Renal pelvis (tissue), 12 donors: Measurements from ENCODE around the gene TBC1D3G. TPM values are rescaled to one million over a fixed set of nuclear protein-coding genes. Genes with fewer than 3 reads are reported as not detected.
"Not testable (repeated sequence)": the region's sequence is repeated elsewhere in the genome, so short reads cannot be mapped to it uniquely, and the experiment has no call there.

Experiments used
- DNase-seq: peaks from one replicate; pipeline ENCODE4 v3.0.0-alpha.2; 2013
- long read RNA-seq, 16 experiments: transcript quantifications; one replicate each; lab custom pipeline, GENCODE V29; 2026
- polyA plus RNA-seq, 3 donors: library from polyadenylated mRNA; unstranded; fragments of 120-200 nt; gene quantifications; one replicate each; pipeline ENCODE4 v1.2.1, GENCODE V29; 2013; ENCODE audit not compliant: insufficient read length in 3 of 3

Gene TBC1D3G
- not detected for polyA plus RNA-seq
- long read RNA-seq, donor 1 = 0 reads
- long read RNA-seq, donor 2 = 0 reads
- long read RNA-seq, donor 3 = 0 reads
- long read RNA-seq, donor 4 = 0 reads
- long read RNA-seq, donor 5 = 0 reads
- long read RNA-seq, donor 6 = 0 reads
- long read RNA-seq, donor 7 = 0 reads
- long read RNA-seq, donor 8 = 0 reads
- long read RNA-seq, donor 9 = 0 reads
- long read RNA-seq, donor 10 = 0 reads
- long read RNA-seq, donor 11 = 0 reads
- long read RNA-seq, donor 12 = 0 reads
- long read RNA-seq, donor 13 = 0 reads
- long read RNA-seq, donor 14 = 0 reads
- long read RNA-seq, donor 15 = 0 reads
- long read RNA-seq, donor 16 = 0 reads

DNA sequence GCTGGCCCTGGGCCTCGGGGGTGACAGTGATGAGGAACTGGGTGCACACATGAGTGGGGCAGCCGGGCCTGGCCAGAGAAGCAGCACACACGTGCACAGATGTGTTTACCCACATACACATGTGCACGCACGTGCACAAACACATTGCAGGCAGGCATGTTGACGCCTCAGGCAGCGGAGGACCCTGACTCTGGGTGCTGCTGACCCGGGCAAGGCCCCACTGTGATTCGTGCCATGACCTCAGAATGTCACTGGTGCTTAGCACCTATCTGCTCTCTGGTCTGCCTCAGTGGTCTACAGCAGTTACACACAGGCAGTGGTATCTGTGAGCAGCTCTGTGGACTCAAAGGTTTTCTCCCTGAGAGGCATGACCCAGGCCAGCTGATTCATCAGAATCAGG, at the start of gene TBC1D3G:
TBC1D3G (plus strand) TSS at position 301 of the 400 bp plus-strand sequence. CDS start 1,528 bp downstream, outside the sequence.
- DNase-seq = not testable (repeated sequence)

DNA sequence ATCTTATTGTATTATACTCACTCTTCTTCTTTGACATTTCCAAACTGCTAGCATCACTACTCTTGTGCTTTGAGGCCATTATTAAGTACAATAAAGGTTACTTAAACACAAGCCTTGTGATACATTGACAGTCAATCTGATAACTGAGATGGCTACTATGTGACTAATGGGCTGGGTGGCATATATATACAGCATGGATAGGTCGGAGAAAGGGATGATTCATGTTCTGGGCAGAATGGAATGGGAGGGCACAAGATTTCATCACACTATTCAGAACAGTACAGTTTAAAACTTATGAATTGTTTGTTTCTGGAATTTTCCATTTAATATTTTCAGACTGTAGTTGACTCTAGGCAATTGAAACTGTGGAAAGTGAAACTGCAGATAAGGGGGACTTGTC, 40.4 kb upstream of the TBC1D3G start:
- not testable (repeated sequence) for DNase-seq

DNA sequence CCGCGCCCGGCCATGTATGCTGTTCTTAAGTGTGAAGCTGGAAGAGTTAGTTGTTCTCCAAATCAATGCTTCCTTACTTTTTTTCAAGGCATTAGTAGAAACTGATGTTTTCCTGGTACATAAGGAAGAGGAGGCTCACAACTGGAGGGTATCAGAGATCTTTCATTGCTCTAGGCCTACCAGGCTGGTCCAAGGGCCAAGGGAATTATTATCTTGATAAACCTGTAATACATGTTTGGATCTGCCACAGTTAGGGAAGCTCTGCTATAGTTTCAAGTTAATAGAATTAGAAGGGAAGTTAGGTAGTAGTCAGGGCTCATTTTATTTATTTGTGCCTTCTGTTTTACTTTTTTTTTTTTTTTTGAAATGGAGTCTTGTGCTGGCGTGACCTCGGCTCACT, 39.5 kb upstream of the TBC1D3G start:
- DNase-seq = not testable (repeated sequence)

DNA sequence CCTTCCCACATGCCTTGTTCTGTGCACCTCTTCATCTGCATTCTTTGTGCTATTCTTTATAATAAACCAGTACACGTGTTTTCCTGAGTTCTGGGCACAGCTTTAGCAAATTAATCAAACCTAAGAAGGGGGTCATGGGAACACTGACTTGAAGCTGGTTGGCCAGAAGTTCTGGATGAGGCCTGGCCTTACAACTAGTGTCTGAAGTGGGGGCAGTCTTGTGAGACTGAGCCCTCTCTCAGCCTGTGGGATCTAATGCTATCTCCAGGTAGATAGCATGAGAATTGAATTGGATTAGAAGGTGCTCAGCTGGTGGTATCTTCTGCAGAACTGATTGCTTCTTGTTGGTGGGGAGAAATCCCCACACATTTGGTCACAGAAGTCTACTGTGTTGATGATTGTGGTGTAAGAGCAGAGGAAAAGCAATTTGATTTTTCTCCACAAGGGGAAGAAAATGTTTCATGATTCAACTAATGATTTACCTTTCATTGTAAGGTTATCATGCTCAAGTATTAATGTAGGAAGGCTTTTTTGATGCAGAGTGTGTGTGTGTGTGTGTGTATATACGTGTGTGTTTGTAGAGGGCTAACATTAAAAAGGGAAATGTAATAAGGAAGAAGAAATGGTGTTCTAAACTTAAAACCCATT, 33.6 kb upstream of the TBC1D3G start:
- not testable (repeated sequence) for DNase-seq

DNA sequence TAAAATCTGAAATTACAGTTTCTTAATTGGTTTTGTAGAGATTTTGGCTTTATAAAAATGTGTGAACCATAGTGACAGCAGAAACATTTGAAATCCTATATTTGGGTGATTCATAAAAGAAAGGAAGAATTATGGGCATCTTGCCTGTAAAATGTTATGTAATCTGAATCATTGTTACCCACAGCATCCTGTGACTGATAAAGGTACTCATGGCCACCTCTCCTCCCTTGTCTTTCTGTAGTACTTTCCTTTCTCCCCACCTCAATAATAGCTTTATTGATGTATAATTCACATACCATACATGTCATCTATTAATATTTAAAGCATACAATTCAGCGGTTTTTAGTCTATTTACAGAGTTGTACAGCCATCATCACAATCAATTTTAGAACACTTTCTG, 28.5 kb upstream of the TBC1D3G start:
- DNase-seq = not testable (repeated sequence)

DNA sequence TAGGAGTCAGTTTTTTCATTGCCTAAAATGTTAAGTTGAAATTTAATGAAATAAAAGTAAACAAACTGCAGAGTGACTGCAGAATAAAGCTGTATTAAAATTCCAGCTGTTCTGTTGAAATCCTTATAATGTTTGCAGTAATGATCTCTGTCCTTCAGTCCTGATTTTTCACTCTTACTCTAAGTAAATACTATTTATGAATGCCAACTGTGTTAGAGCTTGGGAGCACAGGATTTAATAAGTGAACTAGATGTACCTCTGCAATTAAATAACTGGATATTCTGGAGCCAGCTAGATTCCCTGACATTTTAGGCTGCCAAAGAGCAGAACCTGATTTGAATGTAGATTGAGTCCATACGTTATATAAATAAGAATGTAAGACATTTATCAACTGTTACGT, 7.9 kb upstream of the TBC1D3G start:
- DNase-seq = not testable (repeated sequence)

DNA sequence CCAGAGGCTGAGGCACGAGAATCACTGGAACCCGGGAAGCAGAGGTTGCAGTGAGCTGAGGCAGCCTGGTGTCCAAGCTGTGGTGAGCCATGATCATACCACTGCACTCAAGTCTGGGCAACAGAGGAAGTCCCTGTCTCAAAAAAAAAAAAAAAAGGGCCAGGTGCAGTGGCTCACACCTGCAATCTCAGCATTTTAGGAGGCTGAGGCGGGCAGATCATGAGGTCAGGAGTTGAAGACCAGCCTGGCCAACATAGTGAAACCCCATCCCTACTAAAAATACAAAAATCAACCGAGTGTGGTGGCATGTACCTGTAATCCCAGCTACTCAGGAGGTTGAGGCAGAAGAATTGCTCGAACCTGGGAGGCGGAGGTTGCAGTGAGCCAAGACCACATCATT, 38.8 kb downstream of the TBC1D3G start:
- not testable (repeated sequence) for DNase-seq

DNA sequence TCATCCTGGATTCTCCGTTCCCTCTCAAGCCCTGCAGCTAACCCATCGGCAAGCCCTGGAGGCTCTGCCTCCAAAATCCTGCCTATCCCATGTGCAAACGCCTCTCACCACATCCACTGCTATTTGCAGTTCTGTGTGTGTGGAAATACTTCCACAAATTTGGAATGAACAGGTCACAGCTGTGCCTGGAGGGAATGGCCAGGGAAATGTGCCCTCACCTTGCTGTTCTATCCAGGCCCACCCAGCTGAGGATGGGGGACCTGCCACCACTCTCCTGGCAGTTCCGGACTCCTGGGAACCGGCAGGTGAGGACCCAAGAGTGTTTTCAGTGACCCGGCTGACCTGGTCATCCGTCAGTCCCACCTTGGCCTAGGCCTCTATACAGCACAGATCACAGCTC, 52.3 kb downstream of the TBC1D3G start:
- DNase-seq = not testable (repeated sequence)

Other genes starting within 250 kb of the TBC1D3G start
- gene CCL3, start 233.7 kb upstream of the TBC1D3G start, polyA plus RNA-seq = 1 to 10 TPM in 2 of 3 donors, under 1 TPM in 1; 0.65 to 2.6 (median 1.9) TPM
- 1 to 10 TPM in 1 of 3 donors, under 1 TPM in 2; 0.73 to 1.3 (median 0.88) TPM for gene CCL4, start 220.1 kb upstream of the TBC1D3G start, polyA plus RNA-seq
- 10 to 100 TPM in 2 of 3 donors, 1 to 10 TPM in 1; 8.0 to 22.9 (median 13.6) TPM for gene TBC1D3B, start 147.2 kb upstream of the TBC1D3G start, polyA plus RNA-seq
- gene CCL3L1, start 127.1 kb upstream of the TBC1D3G start, polyA plus RNA-seq = under 1 TPM; 0.65 to 0.73 (median 0.69) TPM
- gene CCL4L2, start 112.8 kb upstream of the TBC1D3G start, polyA plus RNA-seq = under 1 TPM; 0.53 to 0.84 (median 0.83) TPM
- gene TBC1D3I, start 59.3 kb upstream of the TBC1D3G start, polyA plus RNA-seq = 1 to 10 TPM in 1 of 3 donors, under 1 TPM in 1, not detected in 1; 0.33 to 1.7 TPM
- 1 to 10 TPM in 1 of 3 donors, not detected in 2; 9.8 TPM for gene TBC1D3H, start 64.6 kb downstream of the TBC1D3G start, polyA plus RNA-seq
- gene ZNHIT3, start 162.8 kb downstream of the TBC1D3G start, polyA plus RNA-seq = 10 to 100 TPM; 62.3 to 66.5 (median 64.3) TPM
- 10 to 100 TPM; 37.0 to 67.6 (median 67.1) TPM for gene MYO19, start 211.0 kb downstream of the TBC1D3G start, polyA plus RNA-seq
- 10 to 100 TPM in 2 of 3 donors, 1 to 10 TPM in 1; 9.1 to 13.7 (median 12.2) TPM for gene PIGW, start 211.1 kb downstream of the TBC1D3G start, polyA plus RNA-seq
- gene GGNBP2, start 221.0 kb downstream of the TBC1D3G start, polyA plus RNA-seq = 100 to 1,000 TPM in 1 of 3 donors, 10 to 100 TPM in 2; 75.5 to 101 (median 85.5) TPM